PC-3 (cell line): ENCODE results near the gene VSTM2B.

Experiments
- CTCF ChIP-seq: fragments of 300-600 bp; sonication (generic); conservative IDR thresholded peaks from 2 replicates; pipeline ENCODE4 v1.5.1; 2017; ENCODE audit warnings: antibody characterized with exemption, low read depth, mild to moderate bottlenecking, low read length
- EZH2 ChIP-seq: fragments of 300-600 bp; sonication (generic); IDR thresholded peaks from one replicate; pipeline ENCODE4 v1.6.1; 2017; ENCODE audit warnings: antibody characterized with exemption, mild to moderate bottlenecking, low read length; ENCODE audit not compliant: unreplicated experiment

GRCh38 chr19:29542327-29542726, 16.5 kb downstream of the VSTM2B start:
- TF ChIP-seq CTCF, result no peak
- no peak for TF ChIP-seq EZH2
